ENCODE measurements around the gene KLF6.

KLF6 gene

DNA sequence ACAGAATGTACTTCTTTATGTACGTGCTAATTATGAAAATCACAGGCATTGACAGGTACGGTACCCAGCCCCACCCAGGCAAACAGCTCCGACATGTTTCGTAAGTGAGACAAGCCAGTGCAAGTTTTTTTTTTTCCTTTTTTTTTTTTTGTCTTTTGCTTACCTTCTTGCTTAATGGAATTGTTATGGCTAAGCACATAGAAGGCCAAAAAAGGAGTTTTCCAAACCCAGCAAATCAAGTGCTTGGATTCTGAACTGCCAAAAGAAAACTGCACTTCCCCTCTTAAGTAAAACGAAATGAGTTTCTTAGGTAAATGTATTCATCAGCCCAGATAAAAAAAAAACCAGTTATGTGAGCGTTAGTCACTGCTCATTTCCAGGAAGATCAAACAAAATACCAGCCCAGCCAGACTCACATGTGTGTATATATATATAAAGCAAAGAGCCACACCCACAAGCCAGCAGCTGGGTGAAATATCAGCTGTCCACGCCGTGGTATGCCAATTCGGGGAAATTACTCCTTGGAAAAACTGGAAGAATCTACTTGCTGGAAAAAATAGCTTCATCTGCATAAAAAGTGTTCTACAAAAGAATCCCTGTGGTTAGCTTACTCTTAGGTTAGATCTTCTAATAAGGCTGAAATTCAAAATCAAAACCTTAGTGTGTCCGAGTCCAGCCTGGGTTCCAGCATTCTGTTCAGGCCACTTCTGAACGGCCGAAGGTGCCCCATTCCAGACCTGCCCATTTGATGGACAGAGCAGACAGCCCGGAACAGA is 8.0 kb downstream of the KLF6 start:
- H3K9ac ChIP-seq (ENCODE audit: low read length in 5 of 5): peak overlapping the region; percentile 2 to 100 (median 31)
- H3K9me3 ChIP-seq (ENCODE audit: control insufficient read depth in 5 of 5, low read length in 5 of 5): no peaks in the 10 kb centered on the region
- H3K27ac ChIP-seq (ENCODE audit: low read depth, low read length): peak overlapping the region; percentile 100
- H3K36me3 ChIP-seq (ENCODE audit: control insufficient read depth in 5 of 5, insufficient read depth in 5 of 5, low read length in 5 of 5): peaks cover 10 to 77% (median 59%) of the 10 kb centered on the region in 5 donors
- peak overlapping the region in 1 of 5 donors; percentile 24 for H3K4me3 ChIP-seq (ENCODE audit: low read depth in 1 of 5, low read length in 5 of 5)
- peaks cover 19 to 68% (median 64%) of the 10 kb centered on the region in 5 donors for H3K4me1 ChIP-seq (ENCODE audit: control insufficient read depth in 5 of 5, insufficient read depth in 5 of 5, low read length in 5 of 5)
- no peaks in the 10 kb centered on the region for H3K27me3 ChIP-seq (ENCODE audit: control insufficient read depth in 5 of 5, insufficient read depth in 4 of 5, low read length in 5 of 5)

DNA sequence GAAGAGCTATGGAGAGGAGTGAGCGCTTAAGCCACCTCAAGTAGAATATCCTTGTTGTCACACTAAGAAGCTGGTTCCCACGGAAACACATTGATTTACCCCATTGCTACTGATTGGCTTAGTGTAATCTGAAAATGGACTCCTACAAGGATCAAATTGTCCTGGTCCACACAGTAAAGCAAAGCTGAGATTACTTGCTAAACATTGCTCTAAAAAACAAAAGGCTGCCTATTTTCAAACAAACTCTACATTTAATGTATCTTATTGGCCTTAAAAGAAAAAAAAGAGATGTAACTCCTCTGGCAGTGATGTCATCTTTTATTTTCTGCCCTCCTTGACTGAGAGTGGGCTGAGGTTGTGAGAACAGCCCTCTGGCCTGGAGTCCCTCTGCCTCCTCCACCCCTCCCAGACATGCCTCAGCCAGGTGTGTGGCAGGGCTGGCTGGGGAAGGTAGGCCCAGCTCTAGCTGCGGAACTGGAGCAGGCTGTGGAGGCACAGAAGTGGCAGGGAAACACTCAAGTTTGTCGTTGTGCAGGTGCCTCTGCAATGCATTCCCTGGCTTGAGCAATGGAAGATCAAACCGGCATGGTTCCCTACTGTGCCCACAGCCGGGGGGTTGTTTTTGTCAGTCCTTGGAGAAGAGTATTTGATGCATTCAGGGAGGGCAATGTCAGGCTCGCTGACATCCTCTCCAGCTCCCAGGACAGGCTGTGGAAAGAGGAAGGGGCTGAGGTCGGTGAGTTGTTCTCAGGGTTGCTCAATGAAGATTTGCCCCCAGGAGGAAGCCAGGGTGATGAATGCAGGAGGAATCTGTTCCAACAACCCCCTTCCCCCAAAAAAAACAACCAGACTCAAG is 9.1 kb downstream of the KLF6 start:
- H3K27me3 ChIP-seq (ENCODE audit: control insufficient read depth in 5 of 5, insufficient read depth in 4 of 5, low read length in 5 of 5): no peaks in the 10 kb centered on the region
- peak overlapping the region; percentile 100 for H3K27ac ChIP-seq (ENCODE audit: low read depth, low read length)
- peaks cover 10 to 67% (median 48%) of the 10 kb centered on the region in 5 donors for H3K36me3 ChIP-seq (ENCODE audit: control insufficient read depth in 5 of 5, insufficient read depth in 5 of 5, low read length in 5 of 5)
- H3K4me3 ChIP-seq (ENCODE audit: low read depth in 1 of 5, low read length in 5 of 5): peak overlapping the region in 1 of 5 donors; percentile 13
- peaks cover 15 to 58% (median 54%) of the 10 kb centered on the region in 5 donors for H3K4me1 ChIP-seq (ENCODE audit: control insufficient read depth in 5 of 5, insufficient read depth in 5 of 5, low read length in 5 of 5)
- H3K9me3 ChIP-seq (ENCODE audit: control insufficient read depth in 5 of 5, low read length in 5 of 5): no peaks in the 10 kb centered on the region
- H3K9ac ChIP-seq (ENCODE audit: low read length in 5 of 5): peak overlapping the region in 4 of 5 donors; percentile 28 to 68 (median 46)

DNA sequence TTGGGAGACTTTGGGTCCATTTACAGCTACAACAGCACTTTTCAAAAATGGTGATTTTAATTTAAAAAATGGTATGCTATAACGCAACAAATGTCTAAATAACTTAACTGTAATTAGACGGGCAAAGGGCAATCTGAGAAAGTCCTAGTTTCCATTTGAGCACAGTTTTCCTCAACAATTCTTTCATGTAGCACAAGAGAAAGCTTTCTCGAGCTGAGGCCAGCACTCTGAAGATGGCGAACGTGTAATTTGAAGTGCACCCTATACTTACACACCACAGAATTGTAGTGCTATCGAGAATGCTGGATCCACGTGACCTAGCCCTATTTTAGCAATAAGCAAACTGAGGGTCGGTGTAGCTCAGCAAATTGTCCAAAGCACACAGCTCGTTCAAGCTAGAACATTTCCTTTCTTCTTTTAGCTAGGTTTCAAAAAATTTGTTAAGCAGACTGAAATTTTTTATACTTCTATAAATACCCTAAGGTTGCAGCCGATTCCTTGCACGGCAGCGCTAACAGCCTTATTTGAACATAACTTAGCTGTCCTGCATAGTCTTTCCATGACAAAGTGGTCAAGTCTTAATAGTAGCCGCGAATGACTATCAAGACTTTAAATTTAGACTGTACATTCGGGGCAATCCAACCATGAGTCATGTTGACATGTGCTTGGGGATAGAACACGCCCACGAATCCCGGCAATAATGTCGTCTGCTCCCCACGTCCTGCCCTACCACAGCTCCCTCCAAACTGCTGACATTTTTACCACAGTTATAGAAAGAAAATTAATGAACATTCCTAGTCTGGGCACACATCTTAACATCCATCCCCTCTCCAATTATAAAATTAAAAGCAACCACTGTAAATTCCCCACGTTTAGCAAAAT is 10.0 kb downstream of the KLF6 start:
- Histone ChIP-seq H3K9ac (ENCODE audit: low read length in 5 of 5) (peak overlapping the region in 3 of 5 donors; percentile 28 to 68 (median 63)), H3K4me3 (ENCODE audit: low read depth in 1 of 5, low read length in 5 of 5) (peak overlapping the region in 1 of 5 donors; percentile 13), H3K27me3 (ENCODE audit: control insufficient read depth in 5 of 5, insufficient read depth in 4 of 5, low read length in 5 of 5) (no peaks in the 10 kb centered on the region), H3K27ac (ENCODE audit: low read depth, low read length) (peak overlapping the region; percentile 100), H3K4me1 (ENCODE audit: control insufficient read depth in 5 of 5, insufficient read depth in 5 of 5, low read length in 5 of 5) (peaks cover 14 to 49% (median 45%) of the 10 kb centered on the region in 5 donors), H3K36me3 (ENCODE audit: control insufficient read depth in 5 of 5, insufficient read depth in 5 of 5, low read length in 5 of 5) (peaks cover 10 to 58% (median 39%) of the 10 kb centered on the region in 5 donors), H3K9me3 (ENCODE audit: control insufficient read depth in 5 of 5, low read length in 5 of 5) (no peaks in the 10 kb centered on the region)

DNA sequence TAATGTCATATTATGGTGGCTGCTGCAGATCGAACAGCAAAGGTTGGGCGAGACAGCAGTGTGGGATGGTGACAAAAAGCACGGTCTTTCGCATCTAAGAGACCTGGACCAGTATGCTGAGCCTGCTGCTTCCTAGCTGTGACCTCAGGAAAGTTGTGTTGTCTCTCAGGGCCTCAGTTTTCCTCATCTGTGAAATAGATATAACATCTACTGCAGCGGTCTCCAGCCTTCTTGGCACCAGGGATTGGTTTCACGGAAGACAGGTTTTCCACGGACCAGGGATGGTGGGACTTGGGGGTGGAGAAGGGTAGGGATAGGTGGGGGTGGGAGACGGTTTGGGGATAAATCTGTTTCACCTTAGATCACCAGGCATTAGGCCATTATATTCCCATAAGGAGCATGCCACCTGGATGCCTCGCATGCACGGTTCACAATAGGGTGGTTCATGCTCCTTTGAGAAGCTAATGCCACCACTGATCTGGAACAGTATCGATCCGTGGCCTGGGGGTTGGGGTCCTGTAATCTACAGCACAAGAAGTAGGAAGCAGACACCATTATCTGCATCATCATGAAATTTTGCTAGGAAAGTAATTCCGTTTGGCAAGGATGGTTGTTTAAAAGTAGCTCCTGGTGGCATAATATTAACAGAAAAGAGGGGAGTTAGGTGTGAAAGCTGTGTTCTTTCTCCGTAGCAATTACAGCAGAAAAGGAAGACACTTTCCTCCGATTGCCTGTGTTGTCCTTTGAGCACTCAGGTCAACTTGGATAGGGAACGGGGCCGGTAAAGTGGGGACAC is 10.8 kb downstream of the KLF6 start:
- H3K36me3 ChIP-seq (ENCODE audit: control insufficient read depth in 5 of 5, insufficient read depth in 5 of 5, low read length in 5 of 5): peaks cover 10 to 50% (median 31%) of the 10 kb centered on the region in 5 donors
- H3K9ac ChIP-seq (ENCODE audit: low read length in 5 of 5): no peak overlapping the region
- no peak overlapping the region for H3K4me3 ChIP-seq (ENCODE audit: low read depth in 1 of 5, low read length in 5 of 5)
- H3K27me3 ChIP-seq (ENCODE audit: control insufficient read depth in 5 of 5, insufficient read depth in 4 of 5, low read length in 5 of 5): no peaks in the 10 kb centered on the region
- peaks cover 7 to 41% (median 36%) of the 10 kb centered on the region in 5 donors for H3K4me1 ChIP-seq (ENCODE audit: control insufficient read depth in 5 of 5, insufficient read depth in 5 of 5, low read length in 5 of 5)
- no peaks in the 10 kb centered on the region for H3K9me3 ChIP-seq (ENCODE audit: control insufficient read depth in 5 of 5, low read length in 5 of 5)
- peak overlapping the region; percentile 100 for H3K27ac ChIP-seq (ENCODE audit: low read depth, low read length)

DNA sequence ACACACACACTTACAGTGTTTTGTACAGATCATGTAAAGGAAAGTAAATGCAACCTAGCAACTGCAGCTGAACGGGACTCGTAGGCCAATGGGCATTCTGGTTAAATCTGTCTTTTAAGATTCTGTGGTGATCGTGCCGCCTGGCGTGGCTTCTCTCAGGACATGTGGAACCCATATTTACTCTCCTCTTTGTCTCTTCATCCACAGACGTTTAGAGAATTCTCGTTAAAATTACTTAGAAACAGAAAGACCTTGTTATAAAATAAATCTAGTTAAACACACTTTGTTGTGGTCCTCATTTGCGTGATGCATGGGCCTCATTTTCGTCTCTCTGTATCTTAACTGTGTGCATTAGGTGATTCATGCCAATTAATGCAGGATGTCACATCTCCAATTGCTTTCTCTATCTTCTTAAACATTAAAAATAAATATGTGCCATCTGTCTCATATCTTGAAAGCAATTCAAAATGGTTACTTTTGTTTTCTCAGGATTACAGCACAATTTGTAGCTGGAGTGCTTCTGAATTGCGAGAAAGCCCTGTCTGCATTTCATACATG is 11.5 kb downstream of the KLF6 start:
- no peak overlapping the region for H3K9ac ChIP-seq (ENCODE audit: low read length in 5 of 5)
- H3K27ac ChIP-seq (ENCODE audit: low read depth, low read length): peak overlapping the region; percentile 100
- no peak overlapping the region for H3K4me3 ChIP-seq (ENCODE audit: low read depth in 1 of 5, low read length in 5 of 5)
- H3K4me1 ChIP-seq (ENCODE audit: control insufficient read depth in 5 of 5, insufficient read depth in 5 of 5, low read length in 5 of 5): peaks cover 4 to 34% (median 30%) of the 10 kb centered on the region in 5 donors
- no peaks in the 10 kb centered on the region for H3K27me3 ChIP-seq (ENCODE audit: control insufficient read depth in 5 of 5, insufficient read depth in 4 of 5, low read length in 5 of 5)
- H3K36me3 ChIP-seq (ENCODE audit: control insufficient read depth in 5 of 5, insufficient read depth in 5 of 5, low read length in 5 of 5): peaks cover 8 to 43% (median 24%) of the 10 kb centered on the region in 5 donors
- H3K9me3 ChIP-seq (ENCODE audit: control insufficient read depth in 5 of 5, low read length in 5 of 5): no peaks in the 10 kb centered on the region

DNA sequence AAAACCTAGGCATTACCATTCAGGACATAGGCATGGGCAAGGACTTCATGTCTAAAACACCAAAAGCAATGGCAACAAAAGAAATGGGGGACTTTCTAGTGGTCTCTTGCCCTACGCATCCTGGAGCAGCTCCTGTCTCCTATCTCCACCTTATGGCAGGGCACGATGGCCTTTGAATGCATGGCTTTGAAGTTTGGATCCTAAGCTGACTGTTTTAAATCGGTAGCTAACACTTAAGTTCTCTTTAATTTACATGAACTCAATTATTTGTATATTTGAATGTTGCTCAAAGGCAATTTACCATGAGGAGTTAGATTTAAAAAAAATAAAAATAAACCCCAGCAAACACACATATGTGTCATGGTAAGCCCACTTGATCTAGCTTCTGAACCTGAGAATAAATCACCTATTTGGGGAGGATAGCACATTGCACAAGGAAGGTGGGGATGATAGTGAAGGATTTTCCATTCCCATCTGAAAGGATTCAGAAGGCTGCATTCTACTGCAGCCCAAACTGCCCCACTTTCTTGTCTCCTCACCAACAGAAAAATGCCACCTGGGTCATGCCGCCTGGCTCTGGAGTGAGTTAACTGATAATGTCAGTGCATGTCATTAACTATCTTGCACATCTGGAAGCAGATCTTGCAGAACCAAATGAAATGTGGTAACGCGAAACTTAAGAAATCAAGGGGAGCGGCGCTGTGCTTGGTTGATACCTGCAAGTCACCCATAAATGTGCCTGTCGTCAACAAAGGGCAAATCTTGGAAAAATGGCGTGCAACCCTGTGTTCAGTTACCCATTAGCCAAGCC is 12.4 kb downstream of the KLF6 start:
- Histone ChIP-seq H3K36me3 (ENCODE audit: control insufficient read depth in 5 of 5, insufficient read depth in 5 of 5, low read length in 5 of 5) (peaks cover 0 to 34% (median 16%) of the 10 kb centered on the region in 5 donors), H3K27ac (ENCODE audit: low read depth, low read length) (no peak overlapping the region), H3K9ac (ENCODE audit: low read length in 5 of 5) (no peak overlapping the region), H3K4me3 (ENCODE audit: low read depth in 1 of 5, low read length in 5 of 5) (no peak overlapping the region), H3K9me3 (ENCODE audit: control insufficient read depth in 5 of 5, low read length in 5 of 5) (no peaks in the 10 kb centered on the region), H3K4me1 (ENCODE audit: control insufficient read depth in 5 of 5, insufficient read depth in 5 of 5, low read length in 5 of 5) (peaks cover 0 to 25% (median 20%) of the 10 kb centered on the region in 5 donors), H3K27me3 (ENCODE audit: control insufficient read depth in 5 of 5, insufficient read depth in 4 of 5, low read length in 5 of 5) (no peaks in the 10 kb centered on the region)

DNA sequence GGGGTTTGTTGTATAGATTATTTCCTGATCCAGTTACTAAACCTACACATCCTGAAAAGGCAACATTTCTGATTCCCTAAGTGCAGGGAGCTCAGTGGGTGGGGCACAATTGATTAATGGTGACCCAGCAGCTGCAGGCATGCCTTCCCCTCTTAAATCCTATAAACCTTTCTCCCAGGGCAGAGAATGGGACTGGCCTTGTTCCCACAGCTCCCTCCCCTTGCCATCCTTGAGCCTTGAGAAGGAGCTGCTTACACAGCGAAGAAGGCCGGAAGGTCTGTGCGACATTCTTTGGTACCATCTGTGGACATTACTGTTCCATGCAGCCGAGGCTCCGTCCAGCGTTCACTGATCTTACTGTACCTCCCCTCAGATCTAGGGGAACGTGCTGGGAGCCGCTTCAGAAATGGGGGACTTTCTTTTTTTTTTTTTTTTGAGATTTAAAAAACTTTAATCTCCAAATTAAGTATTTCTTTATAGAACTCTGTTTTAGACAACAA is 14.3 kb downstream of the KLF6 start:
- Histone ChIP-seq H3K9me3 (ENCODE audit: control insufficient read depth in 5 of 5, low read length in 5 of 5) (no peaks in the 10 kb centered on the region), H3K36me3 (ENCODE audit: control insufficient read depth in 5 of 5, insufficient read depth in 5 of 5, low read length in 5 of 5) (peaks cover 0 to 15% (median 4%) of the 10 kb centered on the region in 5 donors)

DNA sequence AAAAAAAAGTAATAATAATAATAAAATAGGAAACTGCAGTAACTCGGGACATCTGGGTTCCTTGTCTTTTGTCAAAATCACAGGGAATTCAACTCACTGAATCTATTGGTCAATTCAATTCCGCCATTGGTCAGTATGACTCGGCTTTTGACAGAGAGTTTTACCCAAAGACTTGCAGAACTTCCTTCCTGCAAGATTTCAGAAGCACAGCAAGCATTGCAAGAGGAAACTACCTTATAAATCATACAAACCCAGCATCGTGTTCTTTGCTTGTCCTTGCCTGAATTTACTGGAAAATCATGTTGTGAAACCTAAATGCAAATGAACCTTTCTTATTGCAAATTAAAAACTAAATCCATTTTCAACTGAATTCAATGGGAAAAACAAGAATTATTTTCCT is 15.5 kb downstream of the KLF6 start:
- H3K4me3 ChIP-seq (ENCODE audit: low read depth in 1 of 5, low read length in 5 of 5): no peak overlapping the region
- no peak overlapping the region for H3K9ac ChIP-seq (ENCODE audit: low read length in 5 of 5)
- peaks cover 0 to 18% (median 12%) of the 10 kb centered on the region in 5 donors for H3K4me1 ChIP-seq (ENCODE audit: control insufficient read depth in 5 of 5, insufficient read depth in 5 of 5, low read length in 5 of 5)
- no peak overlapping the region for H3K27ac ChIP-seq (ENCODE audit: low read depth, low read length)
- peaks cover 0 to 4% (median 0%) of the 10 kb centered on the region in 5 donors for H3K36me3 ChIP-seq (ENCODE audit: control insufficient read depth in 5 of 5, insufficient read depth in 5 of 5, low read length in 5 of 5)
- H3K27me3 ChIP-seq (ENCODE audit: control insufficient read depth in 5 of 5, insufficient read depth in 4 of 5, low read length in 5 of 5): no peaks in the 10 kb centered on the region
- no peaks in the 10 kb centered on the region for H3K9me3 ChIP-seq (ENCODE audit: control insufficient read depth in 5 of 5, low read length in 5 of 5)

More for the DNA sequence above, 14.3 kb downstream of the KLF6 start:
- H3K4me1 ChIP-seq (ENCODE audit: control insufficient read depth in 5 of 5, insufficient read depth in 5 of 5, low read length in 5 of 5): peaks cover 0 to 14% (median 11%) of the 10 kb centered on the region in 5 donors
- no peaks in the 10 kb centered on the region for H3K27me3 ChIP-seq (ENCODE audit: control insufficient read depth in 5 of 5, insufficient read depth in 4 of 5, low read length in 5 of 5)
- H3K4me3 ChIP-seq (ENCODE audit: low read depth in 1 of 5, low read length in 5 of 5): no peak overlapping the region
- no peak overlapping the region for H3K27ac ChIP-seq (ENCODE audit: low read depth, low read length)
- H3K9ac ChIP-seq (ENCODE audit: low read length in 5 of 5): no peak overlapping the region

Data from subcutaneous abdominal adipose tissue (tissue), 5 donors.